Neural cell (in vitro differentiated cells): ENCODE data around the gene GPRIN1.

Source experiments
- EZH2 ChIP-seq: fragments of 200-600, 300-800 bp; shearing (Covaris generic), sonication (generic); IDR thresholded peaks from 2 replicates; pipeline ENCODE4 v1.6.1; 2014; ENCODE audit warnings: antibody characterized with exemption, low read length, borderline replicate concordance, mild to moderate bottlenecking; ENCODE audit not compliant: insufficient read depth, poor library complexity, severe bottlenecking
- POLR2AphosphoS5 ChIP-seq: IDR thresholded peaks from 2 replicates; pipeline ENCODE4 v1.6.1; 2012
- RAD21 ChIP-seq: fragments of 450-650 bp; conservative IDR thresholded peaks from 2 replicates; pipeline ENCODE4 v1.6.1; 2014; ENCODE audit warnings: antibody characterized with exemption, mild to moderate bottlenecking, moderate library complexity
- SMC3 ChIP-seq: fragments of 450-650 bp; conservative IDR thresholded peaks from 2 replicates; pipeline ENCODE4 v1.6.1; 2014; ENCODE audit warnings: antibody characterized with exemption, mild to moderate bottlenecking, moderate library complexity; ENCODE audit not compliant: poor library complexity
- TAF1 ChIP-seq: IDR thresholded peaks from 2 replicates; pipeline ENCODE4 v1.6.1; 2012; ENCODE audit warnings: low read depth
- TF ChIP-seq, protein P1 (sequence below): fragments of 450-650 bp; IDR thresholded peaks from 2 replicates; pipeline ENCODE4 v1.5.1; 2014; ENCODE audit warnings: antibody characterized with exemption, mild to moderate bottlenecking, moderate library complexity; ENCODE audit not compliant: poor library complexity, severe bottlenecking
- TF ChIP-seq, protein P2 (sequence below): IDR thresholded peaks from 2 replicates; pipeline ENCODE4 v1.6.1; 2012; ENCODE audit warnings: borderline replicate concordance

DNA sequence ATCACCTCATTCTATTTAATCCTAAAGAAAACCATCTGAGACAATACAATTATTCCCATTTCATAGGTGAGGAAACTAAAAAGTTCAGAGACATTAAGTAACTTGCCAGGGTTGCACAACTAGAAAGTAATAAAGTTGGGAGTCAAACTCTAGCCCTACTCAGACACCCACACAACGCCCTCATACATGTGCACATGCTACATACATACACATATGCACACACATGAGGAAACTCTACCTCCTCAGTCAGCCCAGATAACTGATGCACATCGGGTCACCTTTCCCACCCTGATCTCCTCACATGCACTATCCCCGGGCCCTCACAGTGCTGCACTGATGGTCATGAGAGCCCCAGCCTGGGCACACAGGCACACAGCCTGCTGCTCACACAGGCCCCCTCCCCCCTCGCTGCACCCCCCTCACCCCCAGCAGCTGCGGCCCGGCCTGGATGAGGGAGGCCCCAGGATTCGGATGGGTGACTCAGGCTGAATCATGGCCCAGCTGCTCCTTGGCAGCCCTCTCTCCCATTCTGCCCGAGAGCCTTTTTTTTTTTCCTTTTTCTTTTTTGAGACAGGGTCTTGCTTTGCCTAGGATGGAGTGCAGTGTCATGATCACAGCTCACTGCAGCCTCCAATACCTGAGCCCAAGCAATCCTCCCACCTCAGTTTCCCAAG, 5.0 kb upstream of the GPRIN1 start:
- no peak for TF ChIP-seq EZH2
- TF ChIP-seq, protein P1, sequence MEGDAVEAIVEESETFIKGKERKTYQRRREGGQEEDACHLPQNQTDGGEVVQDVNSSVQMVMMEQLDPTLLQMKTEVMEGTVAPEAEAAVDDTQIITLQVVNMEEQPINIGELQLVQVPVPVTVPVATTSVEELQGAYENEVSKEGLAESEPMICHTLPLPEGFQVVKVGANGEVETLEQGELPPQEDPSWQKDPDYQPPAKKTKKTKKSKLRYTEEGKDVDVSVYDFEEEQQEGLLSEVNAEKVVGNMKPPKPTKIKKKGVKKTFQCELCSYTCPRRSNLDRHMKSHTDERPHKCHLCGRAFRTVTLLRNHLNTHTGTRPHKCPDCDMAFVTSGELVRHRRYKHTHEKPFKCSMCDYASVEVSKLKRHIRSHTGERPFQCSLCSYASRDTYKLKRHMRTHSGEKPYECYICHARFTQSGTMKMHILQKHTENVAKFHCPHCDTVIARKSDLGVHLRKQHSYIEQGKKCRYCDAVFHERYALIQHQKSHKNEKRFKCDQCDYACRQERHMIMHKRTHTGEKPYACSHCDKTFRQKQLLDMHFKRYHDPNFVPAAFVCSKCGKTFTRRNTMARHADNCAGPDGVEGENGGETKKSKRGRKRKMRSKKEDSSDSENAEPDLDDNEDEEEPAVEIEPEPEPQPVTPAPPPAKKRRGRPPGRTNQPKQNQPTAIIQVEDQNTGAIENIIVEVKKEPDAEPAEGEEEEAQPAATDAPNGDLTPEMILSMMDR, result no peak
- no peak for TF ChIP-seq RAD21
- TF ChIP-seq POLR2AphosphoS5, result no peak
- no peak for TF ChIP-seq SMC3
- no peak for TF ChIP-seq TAF1
- TF ChIP-seq, protein P2, sequence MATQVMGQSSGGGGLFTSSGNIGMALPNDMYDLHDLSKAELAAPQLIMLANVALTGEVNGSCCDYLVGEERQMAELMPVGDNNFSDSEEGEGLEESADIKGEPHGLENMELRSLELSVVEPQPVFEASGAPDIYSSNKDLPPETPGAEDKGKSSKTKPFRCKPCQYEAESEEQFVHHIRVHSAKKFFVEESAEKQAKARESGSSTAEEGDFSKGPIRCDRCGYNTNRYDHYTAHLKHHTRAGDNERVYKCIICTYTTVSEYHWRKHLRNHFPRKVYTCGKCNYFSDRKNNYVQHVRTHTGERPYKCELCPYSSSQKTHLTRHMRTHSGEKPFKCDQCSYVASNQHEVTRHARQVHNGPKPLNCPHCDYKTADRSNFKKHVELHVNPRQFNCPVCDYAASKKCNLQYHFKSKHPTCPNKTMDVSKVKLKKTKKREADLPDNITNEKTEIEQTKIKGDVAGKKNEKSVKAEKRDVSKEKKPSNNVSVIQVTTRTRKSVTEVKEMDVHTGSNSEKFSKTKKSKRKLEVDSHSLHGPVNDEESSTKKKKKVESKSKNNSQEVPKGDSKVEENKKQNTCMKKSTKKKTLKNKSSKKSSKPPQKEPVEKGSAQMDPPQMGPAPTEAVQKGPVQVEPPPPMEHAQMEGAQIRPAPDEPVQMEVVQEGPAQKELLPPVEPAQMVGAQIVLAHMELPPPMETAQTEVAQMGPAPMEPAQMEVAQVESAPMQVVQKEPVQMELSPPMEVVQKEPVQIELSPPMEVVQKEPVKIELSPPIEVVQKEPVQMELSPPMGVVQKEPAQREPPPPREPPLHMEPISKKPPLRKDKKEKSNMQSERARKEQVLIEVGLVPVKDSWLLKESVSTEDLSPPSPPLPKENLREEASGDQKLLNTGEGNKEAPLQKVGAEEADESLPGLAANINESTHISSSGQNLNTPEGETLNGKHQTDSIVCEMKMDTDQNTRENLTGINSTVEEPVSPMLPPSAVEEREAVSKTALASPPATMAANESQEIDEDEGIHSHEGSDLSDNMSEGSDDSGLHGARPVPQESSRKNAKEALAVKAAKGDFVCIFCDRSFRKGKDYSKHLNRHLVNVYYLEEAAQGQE, result no peak
